NCI-H510A treated with DMSO at 0.1 percent for 48 hours (cell line): ENCODE measurements around the gene ECHS1.

Experiments used
- DNase-seq: peaks from one replicate; lab custom pipeline; 2025; lab: John Stamatoyannopoulos, UW

Gene ECHS1

GRCh38 chr10:133341983-133342382 lies 31.2 kb downstream of the ECHS1 start:
- no peak for DNase-seq

GRCh38 chr10:133339708-133340380 lies 33.3 kb downstream of the ECHS1 start:
- DNase-seq: no peak

GRCh38 chr10:133338080-133339071 lies 34.8 kb downstream of the ECHS1 start:
- DNase-seq: no peak

GRCh38 chr10:133337370-133337725 lies 35.8 kb downstream of the ECHS1 start:
- no peak for DNase-seq

- DNase-seq: no peak
Observed at GRCh38 chr10:133336577-133337369, 36.4 kb downstream of the ECHS1 start, which contains the start of gene CALY. TSS of gene CALY (minus strand) at chr10:133336896. CDS start at chr10:133328989, 7,907 bp downstream.

GRCh38 chr10:133336118-133336576 lies 37.0 kb downstream of the ECHS1 start:
- no peak for DNase-seq

- DNase-seq: no peak
Observed at GRCh38 chr10:133335246-133336117, 37.7 kb downstream of the ECHS1 start.

- DNase-seq: no peak
Observed at GRCh38 chr10:133334503-133335245, 38.5 kb downstream of the ECHS1 start.

GRCh38 chr10:133332936-133333699 lies 40.0 kb downstream of the ECHS1 start:
- DNase-seq: no peak

- DNase-seq: peak; percentile 88
Observed at GRCh38 chr10:133329491-133330202, 43.5 kb downstream of the ECHS1 start.

- no peak for DNase-seq
Observed at GRCh38 chr10:133328358-133329343, 44.5 kb downstream of the ECHS1 start.

GRCh38 chr10:133327651-133328357 lies 45.4 kb downstream of the ECHS1 start:
- DNase-seq: no peak

- DNase-seq: peak; percentile 18
Observed at GRCh38 chr10:133326745-133327650, 46.2 kb downstream of the ECHS1 start.

- DNase-seq: no peak
Observed at GRCh38 chr10:133326223-133326551, 47.0 kb downstream of the ECHS1 start.

- no peak for DNase-seq
Observed at GRCh38 chr10:133325440-133326222, 47.5 kb downstream of the ECHS1 start.
